Epidermal melanocyte (primary cell): Measurements from ENCODE around the gene SSRP1.
A peak's percentile ranks its signal among the peaks of the same experiment; 100 is the strongest.
"Not testable (repeated sequence)": the region's sequence is repeated elsewhere in the genome, so short reads cannot be mapped to it uniquely, and the experiment has no call there.

Source experiments
- DNase-seq: peaks from one replicate; pipeline ENCODE4 v3.0.0; 2011; ENCODE audit warnings: low spot score; ENCODE audit not compliant: insufficient read length

SSRP1 gene

DNA sequence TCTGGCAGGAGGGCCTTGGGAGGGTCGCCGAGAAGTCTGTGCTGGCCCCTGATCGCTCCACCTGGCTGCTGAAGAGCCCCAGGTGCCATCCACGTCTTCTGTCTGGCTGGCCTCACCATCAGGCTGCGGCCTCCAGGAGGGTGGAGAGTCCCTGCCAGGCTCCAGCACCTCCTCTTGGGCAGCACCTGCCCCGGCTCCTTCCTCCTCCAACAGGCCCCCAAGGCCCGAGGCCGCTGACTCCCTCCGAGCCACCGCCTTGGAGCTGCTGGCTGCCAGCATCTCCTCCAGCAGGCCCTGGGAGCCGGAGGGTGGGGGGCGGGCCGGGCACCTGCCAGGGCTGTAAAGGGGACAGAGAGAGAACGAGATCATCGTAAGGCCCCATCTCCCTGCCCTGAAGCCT is 33.2 kb downstream of the SSRP1 start:
- no peak for DNase-seq

DNA sequence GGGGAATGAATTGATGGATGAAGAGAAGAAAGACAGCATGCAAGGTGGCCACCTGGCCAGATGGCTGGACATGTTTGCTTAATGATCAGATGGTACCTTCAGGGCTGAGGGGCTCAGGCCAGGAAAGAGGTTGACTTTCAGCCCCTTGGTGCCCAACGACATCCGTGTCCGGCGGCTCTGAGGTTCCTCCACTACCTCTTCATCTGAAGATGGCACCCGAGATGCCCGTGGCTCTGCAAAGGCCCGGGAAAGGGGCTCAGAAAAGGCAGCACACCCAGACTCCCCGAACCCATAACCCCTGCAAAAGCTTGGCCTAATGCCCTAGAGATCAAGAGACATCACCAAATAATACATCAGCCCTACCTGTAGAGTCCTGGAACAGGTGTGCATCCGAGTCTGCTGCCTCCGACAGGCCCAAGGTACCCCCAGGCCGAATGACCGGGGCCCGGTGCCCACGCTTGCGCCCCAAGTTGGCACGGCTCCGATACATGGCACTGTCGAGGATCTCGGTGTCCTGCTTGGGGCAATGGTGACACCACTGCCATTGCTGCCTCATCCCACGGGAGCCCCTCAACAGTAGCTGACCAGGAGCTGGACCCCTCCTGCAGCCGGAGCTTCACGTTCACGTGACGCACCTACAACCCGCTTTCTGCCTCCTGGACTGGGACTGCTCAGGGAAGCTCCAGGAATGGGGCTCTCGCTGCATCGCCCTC is 33.8 kb downstream of the SSRP1 start:
- no peak for DNase-seq

DNA sequence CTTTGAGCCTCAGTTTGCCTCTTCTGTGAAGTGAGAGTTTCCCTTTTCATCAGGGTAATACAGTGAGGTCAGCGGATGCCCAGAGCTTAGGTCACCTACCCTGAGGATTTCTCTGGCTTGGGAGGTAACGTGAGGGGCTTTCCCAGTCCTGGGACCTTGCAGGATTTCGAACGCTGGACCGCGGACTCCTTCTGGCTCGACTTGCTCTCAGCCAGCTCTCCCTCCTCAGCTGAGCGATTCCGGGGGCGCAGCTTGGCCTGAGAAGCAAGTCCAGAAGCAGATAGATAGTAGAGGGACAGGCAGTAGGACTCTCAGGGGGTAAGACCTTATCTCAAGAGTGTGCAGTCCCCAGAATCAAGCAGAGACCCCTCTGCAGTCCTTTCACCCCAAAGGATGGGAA is 34.9 kb downstream of the SSRP1 start:
- no peak for DNase-seq

DNA sequence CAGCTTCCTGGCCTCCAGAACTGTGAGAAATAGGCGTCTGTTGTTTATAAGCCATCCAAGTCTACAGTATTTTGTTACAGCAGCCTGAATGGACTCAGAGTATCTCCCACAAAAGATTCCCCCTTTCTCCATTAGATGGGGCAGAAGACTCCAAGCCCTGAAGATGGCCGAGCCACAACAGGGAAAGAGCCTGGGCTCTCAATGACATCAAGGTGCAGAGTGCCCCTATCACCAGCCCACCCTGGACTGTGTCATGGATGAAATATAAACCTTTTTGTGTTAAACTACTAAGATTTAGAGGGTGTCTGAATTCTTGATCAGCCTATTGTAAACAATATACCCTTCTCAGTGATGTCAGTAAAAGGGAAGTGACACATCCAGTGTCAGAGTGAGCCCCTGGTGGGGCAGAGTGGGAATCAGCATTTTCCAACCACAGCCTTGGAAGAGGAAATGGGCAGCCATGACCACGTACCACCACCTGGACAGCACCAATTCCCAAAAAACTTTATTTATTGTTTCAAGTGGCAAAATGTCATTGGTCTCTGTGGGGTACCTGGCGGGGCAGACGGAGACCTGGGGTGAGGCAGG is 36.4 kb downstream of the SSRP1 start:
- no peak for DNase-seq

DNA sequence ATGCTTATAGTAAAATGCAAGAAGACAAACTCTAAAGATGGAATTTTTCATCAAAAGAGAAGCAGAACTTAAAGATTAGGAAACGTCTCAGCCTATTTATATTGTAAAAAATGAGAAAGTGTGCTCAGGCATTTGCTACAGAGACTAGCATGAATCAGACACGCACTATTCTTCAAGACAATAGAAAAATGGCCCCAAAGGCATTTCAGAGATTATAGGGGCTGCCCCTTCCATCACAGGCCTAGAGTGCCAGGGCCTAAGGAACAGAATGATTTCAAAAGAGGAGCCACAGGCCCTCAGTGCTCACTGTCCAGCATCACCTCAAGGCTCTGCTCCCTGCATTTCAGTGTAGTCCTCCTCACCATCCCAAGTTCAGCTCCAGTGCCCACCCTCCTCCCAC is 38.5 kb downstream of the SSRP1 start:
- no peak for DNase-seq

DNA sequence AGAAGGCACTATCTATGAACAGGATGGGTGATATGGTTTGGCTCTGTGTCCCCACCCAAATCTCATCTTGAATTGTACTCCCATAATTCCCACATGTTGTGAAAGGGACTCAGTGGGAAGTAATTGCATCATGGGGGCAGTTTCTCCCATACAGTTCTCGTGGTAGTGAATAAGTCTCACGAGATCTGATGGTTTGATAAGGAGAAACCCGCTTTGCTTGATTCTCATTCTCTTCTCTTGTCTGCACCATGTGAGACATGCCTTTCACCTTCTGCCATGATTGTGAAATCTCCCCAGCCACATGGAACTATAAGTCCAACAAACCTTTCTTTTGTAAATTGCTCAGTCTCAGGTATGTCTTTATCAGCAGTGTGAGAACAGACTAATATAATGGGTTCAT is 39.5 kb downstream of the SSRP1 start:
- DNase-seq, result not testable (repeated sequence)

DNA sequence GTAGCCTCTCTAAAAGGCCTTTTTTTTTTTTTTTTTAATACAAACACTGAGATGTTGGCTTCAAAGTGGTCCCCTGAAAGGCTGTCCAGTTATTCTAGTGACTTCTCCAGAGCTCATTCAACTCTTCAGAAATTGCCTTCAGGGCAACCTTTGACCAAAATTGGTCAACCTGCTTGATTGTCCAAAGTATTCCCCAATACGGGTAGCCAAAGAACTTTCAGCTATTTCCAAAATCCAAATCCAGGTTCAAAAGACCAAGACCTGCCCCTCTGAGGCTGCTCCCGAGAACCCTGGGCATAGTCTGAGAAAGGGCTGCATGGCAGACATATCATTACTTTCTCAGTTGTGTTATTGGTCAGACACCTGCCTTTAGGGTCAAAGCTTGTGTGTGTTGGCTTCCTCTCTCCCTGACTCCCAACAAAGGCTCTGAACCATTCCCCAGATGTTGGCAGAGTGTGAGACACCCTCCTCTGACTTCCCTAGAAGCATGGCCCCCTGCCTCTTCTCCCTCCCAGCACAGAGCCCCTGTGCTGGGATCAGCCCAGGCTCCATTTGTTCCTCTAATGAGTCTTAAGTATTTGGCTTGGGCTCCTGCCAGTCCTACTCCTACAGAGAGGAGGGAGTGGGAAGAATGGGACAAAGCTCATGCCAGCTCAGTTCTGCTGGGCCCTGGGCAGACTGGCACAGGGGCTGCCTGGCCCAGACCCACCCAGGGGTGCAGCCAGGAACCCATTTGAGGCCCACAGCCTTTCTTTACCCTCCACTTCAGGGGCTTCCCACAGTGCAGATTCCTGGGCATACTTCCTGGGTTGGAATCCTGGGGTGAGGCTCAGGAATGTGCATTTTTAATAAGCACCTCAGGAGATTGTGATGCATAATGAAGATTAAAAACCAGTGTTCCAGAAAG is 41.2 kb downstream of the SSRP1 start:
- DNase-seq, result no peak

DNA sequence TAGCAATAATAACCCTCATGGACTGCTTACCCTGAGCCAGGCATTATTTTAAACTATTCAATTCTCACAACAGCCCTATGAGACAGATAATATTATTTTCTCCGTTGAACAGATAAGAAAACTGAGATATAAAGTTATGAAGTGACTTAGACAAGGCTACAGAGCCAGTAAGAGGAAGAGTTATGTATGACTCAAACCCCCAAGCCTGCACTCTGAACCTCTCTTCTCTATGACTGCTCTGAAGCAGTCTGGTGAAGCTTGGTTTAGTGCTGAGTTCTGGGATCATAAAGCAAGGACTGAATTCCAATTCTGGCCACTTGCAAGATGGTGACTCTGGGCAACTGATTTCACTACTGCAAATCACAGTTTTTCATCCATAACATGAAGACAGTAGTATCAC is 45.4 kb downstream of the SSRP1 start:
- DNase-seq, result no peak

DNA sequence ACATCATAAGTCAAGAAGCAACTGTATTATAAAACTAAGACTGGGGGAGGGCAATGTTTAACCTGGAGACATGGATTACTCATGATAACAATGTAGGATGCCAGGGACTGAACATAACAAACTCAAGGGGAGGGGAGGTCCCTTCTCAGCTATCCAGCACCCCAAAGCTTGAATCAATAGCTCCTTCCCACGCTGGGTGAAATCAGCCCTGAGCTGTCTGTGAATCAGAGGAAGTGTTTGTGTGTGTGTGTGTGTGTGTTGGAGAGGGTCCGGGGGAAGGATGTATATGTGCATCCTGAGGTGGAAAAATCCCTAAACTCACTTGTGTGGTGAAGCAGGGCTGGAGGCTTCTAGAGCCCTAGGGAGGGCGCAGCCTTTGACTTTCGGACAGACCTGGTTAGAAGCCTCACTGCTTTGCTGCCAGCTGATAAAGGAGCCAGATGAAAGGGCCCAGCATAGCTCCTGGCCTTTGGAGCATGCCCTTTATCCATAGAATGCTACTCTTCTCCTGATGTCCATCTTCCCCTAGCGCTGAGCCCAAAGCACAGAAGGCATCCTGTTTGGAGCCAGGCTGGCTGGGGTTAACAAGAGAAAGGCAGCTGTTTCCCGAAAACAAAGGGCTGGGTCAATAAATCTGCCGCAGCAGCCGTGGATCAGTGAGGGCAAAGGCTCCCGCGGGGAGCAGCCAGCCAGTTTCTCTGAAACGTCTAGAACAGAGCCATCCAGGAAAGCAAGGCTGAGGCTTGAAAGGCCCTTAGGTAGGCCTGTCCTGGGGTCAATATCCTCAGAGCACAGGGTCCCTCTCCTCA is 46.7 kb downstream of the SSRP1 start:
- DNase-seq, result no peak

DNA sequence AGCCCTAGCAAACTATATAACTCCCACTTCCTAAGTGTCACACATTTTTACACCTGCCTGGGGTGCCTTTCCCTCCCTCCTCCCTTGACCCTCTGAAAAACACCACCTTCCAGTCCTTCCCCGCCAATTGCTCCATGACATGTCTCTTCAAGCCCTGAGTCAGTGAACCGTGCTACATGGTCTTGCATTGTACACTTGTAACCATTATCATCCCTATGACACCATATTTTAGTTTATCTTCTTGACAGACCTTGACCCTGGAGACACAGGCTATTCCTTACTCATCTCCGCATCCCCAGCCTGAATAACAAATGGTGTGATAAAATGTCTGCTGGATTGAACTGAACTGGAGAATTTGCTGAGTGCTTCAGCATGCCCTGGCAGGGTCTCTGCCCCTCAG is 47.8 kb downstream of the SSRP1 start:
- no peak for DNase-seq

DNA sequence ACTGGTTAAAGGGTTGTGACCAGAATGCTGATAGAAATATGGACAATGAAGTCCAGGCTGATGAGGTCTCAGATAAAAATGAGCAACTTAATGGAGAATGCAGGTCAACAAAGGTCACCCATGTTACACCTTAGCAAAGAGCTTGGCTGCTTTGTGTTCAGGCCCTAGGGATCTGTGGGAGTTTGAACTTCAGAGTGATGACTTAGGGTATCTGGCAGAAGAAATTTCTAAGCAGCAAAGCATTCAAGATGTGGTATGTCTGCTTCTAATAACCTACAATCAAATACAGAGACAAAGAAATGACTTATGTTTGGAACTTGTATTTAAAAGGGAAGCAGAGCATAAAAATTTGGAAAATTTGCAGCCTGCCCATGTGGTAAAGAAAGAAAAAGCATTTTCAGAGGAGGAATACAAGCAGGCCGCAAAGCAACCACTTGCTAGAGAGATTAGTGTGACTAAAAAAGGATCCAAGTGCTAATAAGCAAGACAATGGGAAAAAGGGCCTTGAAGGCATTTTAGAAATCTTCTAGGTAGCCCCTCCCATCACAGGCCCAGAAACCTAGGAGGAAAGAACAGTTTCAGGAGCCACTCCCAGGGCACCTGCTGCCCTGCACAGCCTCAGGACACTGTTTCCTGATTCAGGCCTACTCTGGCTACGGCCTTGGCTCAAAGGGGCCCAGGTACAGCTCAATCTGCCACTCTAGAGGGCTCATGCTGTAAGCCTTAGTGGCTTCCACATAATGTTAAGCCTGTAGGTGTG is 52.3 kb downstream of the SSRP1 start:
- no peak for DNase-seq

DNA sequence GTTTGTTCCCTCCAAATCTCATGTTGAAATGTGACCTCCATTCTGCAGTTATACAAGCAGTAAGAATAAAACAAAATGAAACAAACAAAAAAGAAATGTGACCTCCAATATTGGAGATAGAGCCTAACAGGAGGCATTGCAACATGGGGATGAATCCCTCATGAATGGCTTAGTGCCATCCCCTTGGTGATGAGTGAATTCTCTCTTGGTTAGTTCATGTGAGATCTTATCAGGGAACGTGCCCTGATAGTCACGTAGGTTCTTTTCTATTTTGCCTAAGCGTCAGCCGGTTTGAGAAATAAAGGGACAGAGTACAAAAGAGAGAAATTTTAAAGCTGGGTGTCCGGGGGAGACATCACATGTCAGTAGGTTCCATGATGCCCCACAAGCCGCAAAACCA is 54.1 kb downstream of the SSRP1 start:
- DNase-seq, result not testable (repeated sequence)

DNA sequence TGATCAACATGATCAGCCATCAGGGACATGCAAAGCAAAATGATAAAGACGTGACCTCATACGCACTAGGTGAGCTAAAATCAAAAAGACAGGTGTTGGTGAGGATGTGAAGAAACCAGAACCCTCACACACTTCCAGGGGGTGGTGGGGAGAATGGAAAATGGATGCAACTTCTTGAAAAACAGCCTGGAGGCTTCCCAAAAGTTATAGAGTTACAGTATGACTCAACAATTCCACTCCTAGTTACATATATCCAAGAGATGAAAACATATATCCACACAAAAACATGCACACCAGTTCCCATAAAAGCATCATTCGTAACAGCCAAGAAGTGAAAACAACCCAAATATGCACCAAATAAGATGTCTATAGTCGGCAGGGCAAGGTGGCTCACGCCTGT is 56.6 kb downstream of the SSRP1 start:
- no peak for DNase-seq

DNA sequence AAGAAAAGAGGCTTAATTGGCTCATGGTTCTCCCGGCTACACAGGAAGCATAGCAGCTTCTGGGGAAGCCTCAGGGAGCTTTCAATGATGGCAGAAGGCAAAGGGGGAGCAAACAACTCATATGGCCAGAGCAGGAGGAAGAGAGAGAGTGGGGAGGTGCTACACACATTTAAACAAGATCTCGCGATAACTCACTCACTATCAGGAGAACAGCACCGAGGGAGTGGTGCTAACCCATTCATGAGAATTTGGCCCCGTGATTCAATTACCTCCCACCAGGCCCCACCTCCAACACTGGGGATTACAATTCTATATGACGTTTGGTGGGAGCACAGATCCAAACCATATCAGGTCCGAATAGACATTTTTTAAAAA is 57.0 kb downstream of the SSRP1 start:
- DNase-seq, result no peak

DNA sequence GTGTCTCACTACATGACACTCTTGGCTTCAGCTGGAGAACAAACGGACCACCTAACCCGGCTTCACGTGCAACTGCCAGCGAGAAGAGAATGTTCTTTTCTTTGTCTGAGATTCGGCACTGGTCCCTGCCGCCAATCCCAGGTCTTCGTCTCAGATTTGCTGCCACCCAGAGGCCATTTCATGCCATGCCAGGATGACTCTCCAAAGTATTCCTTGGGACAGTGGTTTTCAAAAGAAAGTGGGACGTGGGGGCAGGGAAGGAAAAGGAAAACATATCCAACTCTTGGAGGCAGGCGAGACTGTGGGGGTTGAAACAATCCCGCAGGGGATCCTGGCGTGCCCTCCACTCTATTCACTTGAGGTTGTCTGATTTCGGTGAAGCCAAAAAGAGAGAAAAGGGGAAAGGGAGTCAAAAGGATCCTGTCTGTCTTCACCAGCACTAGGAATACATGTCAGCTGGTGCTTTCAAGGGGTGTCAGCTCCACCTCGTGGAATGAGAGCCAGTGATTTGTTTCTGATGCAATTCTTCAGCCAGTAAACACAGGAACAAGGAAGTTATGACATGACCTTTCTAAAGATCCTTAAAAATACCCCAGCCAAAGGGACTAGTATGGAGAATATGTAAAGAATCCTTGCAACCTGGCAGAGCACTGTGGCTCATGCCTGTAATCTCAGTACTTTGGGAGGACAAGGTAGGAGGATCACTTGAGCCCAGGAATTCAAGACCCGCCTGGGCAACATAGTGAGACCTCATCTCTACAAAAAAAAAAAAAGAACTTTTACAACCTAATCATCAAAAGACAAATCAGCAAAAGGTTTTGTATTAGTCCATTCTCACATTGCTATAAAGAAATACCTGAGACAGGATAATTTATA is 57.6 kb downstream of the SSRP1 start:
- peak; percentile 83 for DNase-seq

DNA sequence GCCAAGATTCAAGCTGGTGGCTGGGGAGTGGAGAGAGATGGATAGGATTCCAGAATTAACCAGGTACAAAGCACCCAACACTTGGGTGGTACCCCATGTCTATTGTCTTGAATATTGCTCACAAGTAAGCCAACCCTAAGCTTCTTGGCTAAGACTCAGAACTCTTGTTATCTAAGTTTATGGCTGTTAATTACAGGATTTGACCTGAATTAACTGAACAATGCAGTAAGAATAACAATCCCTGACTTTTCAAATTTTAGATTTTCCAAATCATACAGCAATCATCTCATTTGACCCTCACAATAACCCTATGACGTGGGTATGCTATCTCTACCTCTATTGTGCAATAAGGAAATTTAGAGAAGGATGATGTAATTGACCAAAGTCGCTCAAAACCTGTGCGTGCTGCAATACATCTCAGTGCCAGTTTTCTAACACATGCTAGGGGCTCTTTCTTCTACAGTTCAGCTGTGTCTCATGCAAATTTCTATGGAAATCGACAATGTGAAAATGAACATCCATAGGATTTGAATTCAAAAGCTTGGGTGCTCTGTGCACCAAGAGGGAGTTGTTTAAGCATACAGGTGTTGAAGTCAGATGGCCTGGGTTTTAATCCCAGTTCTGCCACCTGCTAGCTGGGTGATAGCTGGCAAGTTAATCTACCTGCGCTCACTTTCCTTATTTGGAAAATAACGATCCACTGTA is 58.6 kb downstream of the SSRP1 start:
- DNase-seq, result no peak

DNA sequence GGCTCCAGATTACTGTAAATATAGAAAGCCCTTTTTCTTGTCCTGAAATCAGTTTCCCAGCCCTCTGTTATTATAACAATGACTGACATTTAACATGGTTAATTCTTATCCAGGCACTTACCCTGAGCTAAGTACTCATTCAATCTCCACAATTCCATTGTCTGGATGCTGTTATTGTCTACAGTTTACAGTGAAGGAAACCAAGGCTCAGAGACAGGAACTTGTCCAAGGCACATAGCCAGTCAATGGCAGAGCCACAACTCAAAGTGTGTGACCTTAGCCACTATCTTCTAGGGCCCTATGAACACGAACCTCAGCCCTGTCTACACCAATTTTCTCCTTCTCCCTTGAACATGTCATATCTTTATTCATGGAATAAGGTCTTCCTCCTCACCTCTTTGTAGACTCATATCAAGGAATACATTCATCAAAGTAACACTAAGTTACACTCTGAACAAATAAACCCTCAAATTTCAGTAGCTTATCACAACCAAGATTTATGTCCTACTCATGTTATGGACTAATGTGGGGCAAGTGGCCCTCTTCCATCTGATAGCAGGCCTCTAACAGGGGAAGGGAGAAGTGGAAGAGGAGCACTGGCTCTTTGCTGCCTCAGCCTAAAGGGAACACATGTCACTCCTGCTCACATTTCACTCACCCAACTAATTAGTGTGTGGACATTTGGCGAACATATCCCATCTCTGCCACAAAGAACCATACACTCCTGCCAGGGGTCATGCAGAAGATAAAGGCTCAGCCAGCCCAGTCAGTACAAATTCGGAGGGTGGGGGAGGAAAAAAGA is 59.3 kb downstream of the SSRP1 start:
- no peak for DNase-seq
